HG02981 (cell line): ENCODE measurements around the gene BOK.
"Not testable (repeated sequence)": the region's sequence is repeated elsewhere in the genome, so short reads cannot be mapped to it uniquely, and the experiment has no call there.

ENCODE experiments used
- ATAC-seq: cut with Tn5 transposase; IDR thresholded peaks from one replicate; pipeline ENCODE4 v1.9.1; 2021; ENCODE audit warnings: mild to moderate bottlenecking, moderate library complexity; ENCODE audit not compliant: unreplicated experiment

Gene BOK

GRCh38 chr2:241558532-241559322, at the start of gene BOK:
Gene BOK, plus strand, starts transcription at chr2:241558745. Its CDS starts 739 bp downstream, at chr2:241559484.
- no peak for ATAC-seq

GRCh38 chr2:241509155-241509784, 49.3 kb upstream of the BOK start:
- no peak for ATAC-seq

- no peak for ATAC-seq
Measured at GRCh38 chr2:241511091-241511741, 47.3 kb upstream of the BOK start.

- no peak for ATAC-seq
Measured at GRCh38 chr2:241514553-241514952, 44.0 kb upstream of the BOK start.

- no peak for ATAC-seq
Measured at GRCh38 chr2:241514986-241515737, 43.4 kb upstream of the BOK start.

- no peak for ATAC-seq
Measured at GRCh38 chr2:241516520-241516965, 42.0 kb upstream of the BOK start.

GRCh38 chr2:241517297-241517696, 41.2 kb upstream of the BOK start:
- no peak for ATAC-seq

GRCh38 chr2:241519669-241520068, 38.9 kb upstream of the BOK start:
- no peak for ATAC-seq

GRCh38 chr2:241522477-241522876, 36.1 kb upstream of the BOK start:
- ATAC-seq, result no peak

GRCh38 chr2:241525818-241526780, 32.4 kb upstream of the BOK start:
- not testable (repeated sequence) for ATAC-seq

GRCh38 chr2:241530571-241530970, 28.0 kb upstream of the BOK start:
- ATAC-seq, result no peak

GRCh38 chr2:241531161-241531722, 27.3 kb upstream of the BOK start:
- no peak for ATAC-seq

- ATAC-seq, result no peak
Measured at GRCh38 chr2:241532168-241532567, 26.4 kb upstream of the BOK start.

- no peak for ATAC-seq
Measured at GRCh38 chr2:241532733-241533601, 25.6 kb upstream of the BOK start.

GRCh38 chr2:241534293-241534692, 24.3 kb upstream of the BOK start:
- no peak for ATAC-seq

GRCh38 chr2:241534701-241535375, 23.7 kb upstream of the BOK start:
- no peak for ATAC-seq

- ATAC-seq, result no peak
Measured at GRCh38 chr2:241535871-241536655, 22.5 kb upstream of the BOK start.
